ENCODE results near the gene EXOC6B. TPM values are rescaled to one million over a fixed set of nuclear protein-coding genes. Genes with fewer than 3 reads are reported as not detected.

The EXOC6B gene
- total RNA-seq, 1 experiment from 2014 or later, result 33.7 TPM

GRCh38 chr2:72613931-72614330 lies 211.9 kb downstream of the EXOC6B start:
- POLR2A ChIA-PET, result no interaction called here
- TF ChIP-seq MXD4 (CRISPR knock-in tag; IDR thresholded peaks at IDR 0.05; ENCODE audit: borderline replicate concordance) (no peak), FOXP1 (CRISPR knock-in tag; IDR thresholded peaks at IDR 0.05; ENCODE audit: borderline replicate concordance) (no peak), SOX15 (CRISPR knock-in tag; IDR thresholded peaks at IDR 0.05) (no peak), ZSCAN18 (CRISPR knock-in tag; IDR thresholded peaks at IDR 0.05) (no peak), E2F5 (CRISPR knock-in tag; IDR thresholded peaks at IDR 0.05) (no peak), ZBTB21 (CRISPR knock-in tag; IDR thresholded peaks at IDR 0.05; ENCODE audit: borderline replicate concordance) (no peak), CDX4 (CRISPR knock-in tag; IDR thresholded peaks at IDR 0.05; ENCODE audit: borderline replicate concordance) (no peak), PREB (CRISPR knock-in tag; IDR thresholded peaks at IDR 0.05; ENCODE audit: borderline replicate concordance) (no peak), GABPB1 (CRISPR knock-in tag; IDR thresholded peaks at IDR 0.05) (no peak), GRHL2 (CRISPR knock-in tag; IDR thresholded peaks at IDR 0.05; ENCODE audit: insufficient replicate concordance, severe bottlenecking) (no peak), ATF3 (CRISPR knock-in tag; conservative IDR thresholded peaks at IDR 0.05) (no peak), FOXJ3 (CRISPR knock-in tag; IDR thresholded peaks at IDR 0.05; ENCODE audit: borderline replicate concordance) (no peak), CREB1 (CRISPR knock-in tag; IDR thresholded peaks at IDR 0.05) (no peak), SP1 (CRISPR knock-in tag; conservative IDR thresholded peaks at IDR 0.05) (no peak), TEAD4 (CRISPR knock-in tag; IDR thresholded peaks at IDR 0.05) (no peak), RELA (CRISPR knock-in tag; IDR thresholded peaks at IDR 0.05; ENCODE audit: borderline replicate concordance) (no peak), ZNF396 (CRISPR knock-in tag; IDR thresholded peaks at IDR 0.05; ENCODE audit: borderline replicate concordance) (no peak), SMAD4 (CRISPR knock-in tag; IDR thresholded peaks at IDR 0.05) (no peak), HMGXB4 (CRISPR knock-in tag; IDR thresholded peaks at IDR 0.05) (no peak), AFF4 (CRISPR knock-in tag; IDR thresholded peaks at IDR 0.05; ENCODE audit: borderline replicate concordance) (no peak)
- CTCF ChIA-PET, result interaction anchor here (1.8 kb wide), 1 partner anchor 8 kb away, joined by 19 read pairs; no protein-coding TSS in a partner anchor

More at GRCh38 chr2:72613931-72614330, 211.9 kb downstream of the EXOC6B start:
- DNase-seq (ENCODE audit: low spot score), result no peak
- H3K36me3 Mint-ChIP-seq, result peaks cover 17% of the 10 kb centered on the region
- no peak overlapping the region for H3K27ac Mint-ChIP-seq
- H3K9me3 Mint-ChIP-seq, result peaks cover 37% of the 10 kb centered on the region
- H3K27me3 Mint-ChIP-seq (ENCODE audit: low read depth), result no peaks in the 10 kb centered on the region
- peaks cover 10% of the 10 kb centered on the region for H3K4me1 Mint-ChIP-seq
- ATAC-seq, result no peak
- H3K4me3 Mint-ChIP-seq, result no peak overlapping the region
